ENCODE data around the gene NOLC1.

Gene NOLC1

GRCh38 chr10:102121739-102122372 is 30.3 kb upstream of the NOLC1 start:
- peak; percentile 62 for DNase-seq (ENCODE audit: low read depth, low spot score)

DNA sequence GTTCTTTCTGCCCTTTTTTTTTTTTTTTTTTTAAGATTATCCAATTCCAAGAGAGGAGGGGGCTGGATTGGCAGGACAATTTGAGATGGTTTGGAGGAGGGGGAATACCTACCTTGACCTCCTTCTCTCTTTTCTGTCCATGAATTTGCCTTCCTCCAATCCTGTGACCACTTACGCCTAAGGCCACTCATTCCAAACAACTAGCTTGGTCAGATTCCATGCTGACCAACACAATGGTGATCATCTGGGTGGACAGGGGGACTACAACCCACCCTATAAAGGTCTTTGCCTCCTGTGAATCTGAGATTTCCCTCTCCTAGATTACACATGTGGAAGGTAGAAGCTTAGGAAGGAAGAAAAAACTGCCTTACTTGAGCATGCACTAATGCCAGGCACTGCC is 29.7 kb upstream of the NOLC1 start:
- peak; percentile 77 for DNase-seq (ENCODE audit: low read depth, low spot score)

DNA sequence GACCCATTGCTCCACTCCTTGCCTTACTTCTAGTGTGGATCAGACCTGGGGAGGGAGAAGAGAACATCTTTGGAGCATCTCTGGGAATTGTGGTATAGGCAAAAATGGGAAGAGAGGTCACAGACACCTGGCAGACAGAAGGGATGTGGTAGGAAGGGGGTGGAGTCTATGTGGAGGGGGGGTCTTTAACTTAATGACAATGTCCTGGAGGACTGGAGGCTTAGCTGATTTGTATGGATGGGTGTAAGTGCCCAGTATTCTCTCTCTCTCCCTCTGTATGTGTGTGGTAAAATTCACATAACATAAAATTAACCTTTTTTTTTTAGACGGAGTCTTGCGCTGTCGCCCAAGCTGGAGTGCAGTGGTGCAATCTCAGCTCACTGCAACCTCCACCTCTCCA is 29.0 kb upstream of the NOLC1 start:
- no peak for DNase-seq (ENCODE audit: low read depth, low spot score)

DNA sequence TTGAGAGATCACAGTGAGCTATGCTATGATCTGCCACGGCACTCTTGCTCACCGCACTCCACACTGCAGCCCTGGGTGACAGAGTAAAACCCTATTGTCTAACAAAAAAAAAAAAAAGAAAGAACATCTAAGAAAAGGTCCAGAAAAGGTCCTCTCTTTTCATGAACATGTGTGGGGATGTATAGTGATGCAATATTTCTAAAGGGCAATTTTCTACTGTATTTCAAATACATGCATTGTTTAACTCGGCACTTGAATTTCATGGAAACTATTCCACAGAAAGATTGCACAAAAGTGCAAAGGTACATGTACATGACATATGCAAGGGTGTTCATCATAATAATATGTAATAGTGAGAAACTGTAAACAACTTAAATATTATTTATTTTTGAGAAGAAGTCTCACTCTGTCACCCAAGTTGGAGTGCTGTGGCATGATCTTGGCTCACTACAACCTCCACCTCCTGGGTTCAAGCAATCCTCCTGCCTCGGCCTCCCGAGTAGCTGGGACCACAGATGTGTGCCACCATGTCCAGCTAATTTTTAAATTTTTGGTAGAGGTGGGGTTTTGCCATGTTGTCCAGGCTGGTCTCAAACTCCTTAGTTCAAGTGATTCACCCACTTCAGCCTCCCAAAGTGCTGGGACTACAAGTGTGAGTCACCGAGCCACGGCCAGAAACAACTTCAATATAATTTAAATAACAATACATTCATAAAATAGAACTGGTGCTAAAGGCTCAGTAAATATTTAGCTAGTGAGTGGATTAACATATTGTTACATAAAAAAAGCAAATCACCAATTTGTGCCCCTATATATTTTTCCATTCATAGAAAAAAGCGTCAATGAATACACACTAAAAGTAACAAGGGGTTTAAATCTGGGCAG is 20.7 kb upstream of the NOLC1 start:
- no peak for DNase-seq (ENCODE audit: low read depth, low spot score)

- no peak for DNase-seq (ENCODE audit: low read depth, low spot score)
These were observed 20.0 kb upstream of the NOLC1 start for GRCh38 chr10:102132193-102132562.

GRCh38 chr10:102132563-102133372 is 19.4 kb upstream of the NOLC1 start, which contains the start of gene PPRC1:
Gene PPRC1 (plus strand): TSS chr10:102133040. CDS start chr10:102133069, 29 bp downstream.
- DNase-seq (ENCODE audit: low read depth, low spot score): peak; percentile 99

DNA sequence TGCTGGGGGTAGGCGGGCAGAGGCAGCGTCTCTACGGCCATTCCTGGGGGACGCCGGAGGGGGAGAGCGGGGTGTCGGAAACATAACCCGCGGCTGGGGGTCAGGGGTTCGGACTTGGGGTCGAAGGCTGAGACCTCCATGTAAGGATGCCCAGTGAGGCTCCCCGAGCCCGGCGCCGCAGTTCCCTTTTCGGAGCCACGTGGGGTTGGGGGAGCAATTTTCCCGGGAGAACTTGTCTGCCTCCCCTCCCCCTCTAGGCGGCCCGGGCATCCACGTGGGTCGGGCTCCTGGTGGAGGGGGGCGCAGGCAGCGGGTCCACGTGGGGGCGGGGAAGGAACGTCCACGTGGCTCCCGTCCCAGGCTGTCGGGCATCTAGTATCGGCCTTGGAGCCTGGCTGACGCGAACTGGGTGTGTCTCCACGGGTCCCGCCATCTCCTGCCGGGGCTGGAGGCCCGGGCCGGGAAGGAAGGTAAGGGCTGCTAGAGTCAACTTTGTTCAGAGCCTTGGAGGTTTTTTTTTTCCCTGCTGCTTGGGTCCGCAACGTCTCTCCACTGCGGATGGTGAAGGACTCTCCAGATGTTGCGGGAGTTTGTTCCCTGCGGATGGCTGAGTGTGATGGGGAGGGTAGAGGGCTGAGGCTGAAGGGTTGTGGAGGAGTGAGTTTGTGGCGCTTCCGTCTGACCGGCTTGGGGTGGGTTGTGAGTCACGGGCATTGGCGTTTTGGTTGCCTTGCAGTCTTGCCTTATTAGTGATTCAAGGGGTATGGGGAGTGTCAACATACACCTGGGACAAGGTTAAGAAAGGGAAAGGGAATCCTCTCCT is 18.6 kb upstream of the NOLC1 start:
- peak; percentile 67 for DNase-seq (ENCODE audit: low read depth, low spot score)

GRCh38 chr10:102134416-102134815 is 17.8 kb upstream of the NOLC1 start:
- DNase-seq (ENCODE audit: low read depth, low spot score): no peak

- DNase-seq (ENCODE audit: low read depth, low spot score): no peak
These were observed 16.1 kb upstream of the NOLC1 start for GRCh38 chr10:102135956-102136526.

DNA sequence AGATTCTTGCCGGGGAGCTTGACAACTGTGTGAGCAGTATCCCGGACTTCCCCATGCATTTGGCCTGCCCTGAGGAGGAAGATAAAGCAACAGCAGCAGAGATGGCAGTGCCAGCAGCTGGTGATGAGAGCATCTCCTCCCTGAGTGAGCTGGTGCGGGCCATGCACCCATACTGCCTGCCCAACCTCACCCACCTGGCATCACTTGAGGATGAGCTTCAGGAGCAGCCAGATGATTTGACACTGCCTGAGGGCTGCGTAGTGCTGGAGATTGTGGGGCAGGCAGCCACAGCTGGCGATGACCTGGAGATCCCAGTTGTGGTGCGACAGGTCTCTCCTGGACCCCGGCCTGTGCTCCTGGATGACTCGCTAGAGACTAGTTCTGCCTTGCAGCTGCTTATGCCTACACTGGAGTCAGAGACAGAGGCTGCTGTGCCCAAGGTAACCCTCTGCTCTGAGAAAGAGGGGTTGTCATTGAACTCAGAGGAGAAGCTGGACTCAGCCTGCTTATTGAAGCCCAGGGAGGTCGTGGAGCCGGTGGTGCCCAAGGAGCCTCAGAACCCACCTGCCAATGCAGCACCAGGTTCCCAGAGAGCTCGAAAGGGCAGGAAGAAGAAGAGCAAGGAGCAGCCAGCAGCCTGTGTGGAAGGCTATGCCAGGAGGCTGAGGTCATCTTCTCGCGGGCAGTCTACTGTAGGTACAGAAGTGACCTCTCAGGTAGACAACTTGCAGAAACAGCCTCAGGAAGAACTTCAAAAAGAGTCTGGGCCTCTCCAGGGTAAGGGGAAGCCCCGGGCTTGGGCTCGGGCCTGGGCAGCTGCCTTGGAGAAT is 12.7 kb upstream of the NOLC1 start:
- DNase-seq (ENCODE audit: low read depth, low spot score): no peak

GRCh38 chr10:102140218-102140617 is 12.0 kb upstream of the NOLC1 start:
- no peak for DNase-seq (ENCODE audit: low read depth, low spot score)

- DNase-seq (ENCODE audit: low read depth, low spot score): no peak
These were observed 11.2 kb upstream of the NOLC1 start for GRCh38 chr10:102140913-102141540.

GRCh38 chr10:102141583-102142107 is 10.5 kb upstream of the NOLC1 start:
- no peak for DNase-seq (ENCODE audit: low read depth, low spot score)

DNA sequence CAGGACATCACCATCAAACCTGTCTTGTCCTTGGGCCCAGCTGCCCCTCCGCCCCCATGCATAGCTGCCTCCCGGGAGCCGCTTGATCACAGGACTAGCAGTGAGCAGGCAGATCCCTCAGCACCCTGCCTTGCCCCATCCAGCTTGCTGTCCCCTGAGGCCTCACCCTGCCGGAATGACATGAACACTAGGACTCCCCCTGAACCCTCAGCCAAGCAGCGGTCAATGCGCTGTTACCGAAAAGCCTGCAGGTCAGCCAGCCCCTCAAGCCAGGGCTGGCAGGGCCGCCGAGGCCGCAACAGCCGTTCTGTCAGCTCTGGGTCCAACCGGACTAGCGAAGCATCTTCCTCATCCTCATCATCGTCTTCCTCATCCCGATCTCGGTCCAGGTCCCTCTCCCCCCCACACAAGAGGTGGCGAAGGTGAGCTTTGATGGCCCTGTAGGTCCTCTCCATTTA is 5.2 kb upstream of the NOLC1 start:
- no peak for DNase-seq (ENCODE audit: low read depth, low spot score)

DNA sequence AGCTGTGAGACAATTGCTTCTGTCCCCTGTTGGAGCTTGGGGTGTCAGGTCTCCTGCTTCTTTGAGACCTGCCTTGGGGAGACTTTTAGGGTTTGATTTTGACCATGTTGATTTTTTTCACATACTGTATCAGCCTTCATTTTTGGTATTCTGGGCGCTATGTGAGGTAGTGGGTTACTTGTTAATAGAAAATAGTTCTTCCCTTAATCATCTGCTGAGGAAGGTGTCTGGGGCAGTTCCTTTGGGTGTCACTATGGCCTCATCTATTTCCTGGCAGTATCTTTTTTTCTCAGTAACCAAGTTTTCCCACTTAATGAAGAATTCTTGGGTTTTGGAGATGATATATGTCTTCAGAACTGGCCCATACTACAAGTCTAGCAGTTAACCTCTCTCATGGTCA is 4.6 kb upstream of the NOLC1 start:
- no peak for DNase-seq (ENCODE audit: low read depth, low spot score)

DNA sequence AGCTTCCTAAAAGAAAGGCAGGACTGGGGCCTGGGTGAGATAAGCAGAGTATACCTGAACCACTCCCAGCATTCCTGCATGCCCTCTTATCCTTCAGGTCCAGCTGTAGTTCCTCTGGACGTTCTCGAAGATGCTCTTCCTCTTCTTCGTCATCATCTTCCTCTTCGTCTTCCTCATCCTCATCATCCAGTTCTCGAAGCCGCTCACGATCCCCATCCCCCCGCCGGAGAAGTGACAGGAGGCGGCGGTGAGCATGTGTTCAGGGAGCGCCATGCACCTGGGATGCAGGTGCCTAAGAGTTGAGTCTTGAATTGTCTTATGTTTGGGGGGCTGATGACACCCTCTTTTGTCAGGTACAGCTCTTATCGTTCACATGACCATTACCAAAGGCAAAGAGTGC is 3.9 kb upstream of the NOLC1 start:
- no peak for DNase-seq (ENCODE audit: low read depth, low spot score)

- no peak for DNase-seq (ENCODE audit: low read depth, low spot score)
These were observed 1.0 kb upstream of the NOLC1 start for GRCh38 chr10:102150970-102151773.

- DNase-seq (ENCODE audit: low read depth, low spot score): no peak
These were observed 329 bp downstream of the NOLC1 start for GRCh38 chr10:102152545-102152890.
